ENCODE data around the gene PNPLA6.

The PNPLA6 gene

GRCh38 chr19:7497292-7497691 is 38.2 kb upstream of the PNPLA6 start:
- Histone ChIP-seq H3K79me2 (ENCODE audit: insufficient read depth, low read depth) (no peaks in the 10 kb centered on the region), H3K9ac (no peak overlapping the region), H3K27me3 (ENCODE audit: insufficient read depth, low read depth) (peaks cover 21% of the 10 kb centered on the region), H2AFZ (ENCODE audit: low read depth) (no peak overlapping the region), H3K36me3 (ENCODE audit: insufficient read depth) (no peaks in the 10 kb centered on the region), H4K20me1 (ENCODE audit: insufficient read depth) (no peaks in the 10 kb centered on the region), H3K27ac (no peak overlapping the region), H3K4me2 (no peak overlapping the region), H3K4me1 (ENCODE audit: low read depth, poor library complexity, severe bottlenecking) (no peaks in the 10 kb centered on the region), H3K4me3 (IDR thresholded peaks at IDR 0.05; ENCODE audit: insufficient read depth, low read depth, low read length) (no peak overlapping the region)
- TF ChIP-seq CTCF (conservative IDR thresholded peaks at IDR 0.05; ENCODE audit: low read depth, low read length), result no peak

- Histone ChIP-seq H3K4me2 (no peak overlapping the region), H3K27me3 (ENCODE audit: insufficient read depth, low read depth) (peaks cover 16% of the 10 kb centered on the region), H3K79me2 (ENCODE audit: insufficient read depth, low read depth) (no peaks in the 10 kb centered on the region), H4K20me1 (ENCODE audit: insufficient read depth) (no peaks in the 10 kb centered on the region), H2AFZ (ENCODE audit: low read depth) (no peak overlapping the region), H3K4me1 (ENCODE audit: low read depth, poor library complexity, severe bottlenecking) (peaks cover 8% of the 10 kb centered on the region), H3K36me3 (ENCODE audit: insufficient read depth) (no peaks in the 10 kb centered on the region), H3K4me3 (IDR thresholded peaks at IDR 0.05; ENCODE audit: insufficient read depth, low read depth, low read length) (no peak overlapping the region), H3K27ac (no peak overlapping the region), H3K9ac (no peak overlapping the region)
- TF ChIP-seq CTCF (conservative IDR thresholded peaks at IDR 0.05; ENCODE audit: low read depth, low read length), result no peak
Observed at GRCh38 chr19:7500811-7501450, 34.6 kb upstream of the PNPLA6 start.

- H3K27me3 ChIP-seq (ENCODE audit: insufficient read depth, low read depth), result peaks cover 7% of the 10 kb centered on the region
- H3K4me2 ChIP-seq, result no peak overlapping the region
- H2AFZ ChIP-seq (ENCODE audit: low read depth), result no peak overlapping the region
- no peak for TF ChIP-seq CTCF (conservative IDR thresholded peaks at IDR 0.05; ENCODE audit: low read depth, low read length)
- H3K27ac ChIP-seq, result no peak overlapping the region
- no peaks in the 10 kb centered on the region for H4K20me1 ChIP-seq (ENCODE audit: insufficient read depth)
- no peaks in the 10 kb centered on the region for H3K36me3 ChIP-seq (ENCODE audit: insufficient read depth)
- H3K4me3 ChIP-seq (IDR thresholded peaks at IDR 0.05; ENCODE audit: insufficient read depth, low read depth, low read length), result no peak overlapping the region
- H3K4me1 ChIP-seq (ENCODE audit: low read depth, poor library complexity, severe bottlenecking), result peaks cover 18% of the 10 kb centered on the region
- H3K9ac ChIP-seq, result no peak overlapping the region
- no peaks in the 10 kb centered on the region for H3K79me2 ChIP-seq (ENCODE audit: insufficient read depth, low read depth)
Observed at GRCh38 chr19:7502552-7502951, 33.0 kb upstream of the PNPLA6 start.

GRCh38 chr19:7504684-7505083 is 30.8 kb upstream of the PNPLA6 start:
- Histone ChIP-seq H3K79me2 (ENCODE audit: insufficient read depth, low read depth) (no peaks in the 10 kb centered on the region), H3K27ac (no peak overlapping the region), H3K4me3 (IDR thresholded peaks at IDR 0.05; ENCODE audit: insufficient read depth, low read depth, low read length) (no peak overlapping the region), H3K9ac (no peak overlapping the region), H3K27me3 (ENCODE audit: insufficient read depth, low read depth) (peaks cover 7% of the 10 kb centered on the region; the same call in 1 of the 2 replicates), H3K36me3 (ENCODE audit: insufficient read depth) (no peaks in the 10 kb centered on the region), H2AFZ (ENCODE audit: low read depth) (no peak overlapping the region; the same call in 1 of the 2 replicates), H4K20me1 (ENCODE audit: insufficient read depth) (no peaks in the 10 kb centered on the region), H3K4me1 (ENCODE audit: low read depth, poor library complexity, severe bottlenecking) (peaks cover 24% of the 10 kb centered on the region), H3K4me2 (no peak overlapping the region)
- no peak for TF ChIP-seq CTCF (conservative IDR thresholded peaks at IDR 0.05; ENCODE audit: low read depth, low read length)

Measured in KMS-11 (cell line).